Measurements from ENCODE around the gene SPIN2B. TPM values are rescaled to one million over a fixed set of nuclear protein-coding genes. Genes with fewer than 3 reads are reported as not detected.
"Not testable (repeated sequence)": the region's sequence is repeated elsewhere in the genome, so short reads cannot be mapped to it uniquely, and the experiment has no call there.

The SPIN2B gene
- total RNA-seq (2014; rRNA removed; shearing (Covaris generic)), result 2.0 and 6.8 TPM in 2 replicates
- 14.1 and 15.0 TPM in 2 replicates for polyA plus RNA-seq (2016; fragmentation: Nextera tagmentation; extraction: Ambion mirVana)

DNA sequence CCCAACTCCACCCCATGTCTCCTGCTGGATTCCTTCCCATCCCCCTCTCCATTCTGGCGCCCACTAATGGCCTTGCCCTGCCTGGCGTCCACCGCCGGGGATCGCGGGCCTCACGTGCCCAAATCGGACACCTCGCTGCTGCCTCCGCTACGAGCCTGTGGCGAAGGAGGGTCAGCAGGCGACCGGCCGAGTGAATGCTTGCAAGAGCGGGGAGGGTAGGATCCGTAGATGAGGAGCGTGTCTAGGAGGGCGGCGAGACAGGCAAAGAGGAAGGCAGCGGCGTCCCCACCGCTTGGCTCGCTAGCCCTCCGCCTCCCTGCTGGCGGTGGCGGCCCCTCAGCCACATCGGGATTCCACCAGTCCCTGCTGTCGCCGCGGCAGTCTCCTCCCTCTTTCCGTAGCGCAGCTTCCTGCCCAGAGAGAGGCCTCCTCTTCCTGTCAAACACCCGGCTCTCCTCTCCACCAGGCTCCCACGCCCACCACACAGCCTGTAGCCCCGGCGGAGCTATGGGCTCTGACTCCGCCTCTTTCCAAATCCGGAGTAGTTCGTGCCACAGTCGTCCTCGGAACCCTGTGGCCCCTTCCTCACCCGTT lies at the start of gene SPIN2B:
Gene SPIN2B, minus strand, starts transcription at position 387 of the 594 bp plus-strand sequence.
- Histone ChIP-seq H3K27ac (peak within 1 kb of the TSS; percentile 57), H3K9ac (peak within 1 kb of the TSS; percentile 84), H3K9me2 (ENCODE audit: insufficient read depth) (no peaks in the 10 kb centered on the region), H3K79me2 (ENCODE audit: insufficient read depth) (peaks cover 11% of the 10 kb centered on the region; the same call in 1 of the 2 replicates), H3K36me3 (ENCODE audit: low read depth) (no peaks in the 10 kb centered on the region), H4K20me1 (ENCODE audit: insufficient read depth) (no peaks in the 10 kb centered on the region), H3K9me3 (ENCODE audit: low read depth) (no peaks in the 10 kb centered on the region), H3K4me2 (ENCODE audit: unreplicated experiment) (peak within 1 kb of the TSS; percentile 88), H3K4me3 (peak within 1 kb of the TSS; percentile 77), H2AFZ (peak within 1 kb of the TSS; percentile 88), H3K4me1 (ENCODE audit: insufficient read depth) (0 out of 2 replicates have a peak, but pooled peaks cover 5% of the 10 kb centered on the region), H3F3A (ENCODE audit: insufficient read depth) (no peaks in the 10 kb centered on the region), H3K27me3 (replicated peaks; ENCODE audit: insufficient read depth) (no peaks in the 10 kb centered on the region)
- no peak for TF ChIP-seq EZH2phosphoT487 (IDR thresholded peaks at IDR 0.05; ENCODE audit: insufficient read depth, low read depth)
- TF ChIP-seq EZH2 (IDR thresholded peaks at IDR 0.05; ENCODE audit: insufficient read depth, poor library complexity, severe bottlenecking), result no peak
- in situ Hi-C loops (cut with MboI), result no loop called here
- peak; percentile 86 for DNase-seq
- WGBS, 2 experiments (ENCODE audit: low coverage in 1 of 2, low lambda C conversion rate in 2 of 2, missing lambda C conversion rate in 2 of 2), result 0 to 2% methylated on average over 23 to 29 of the region's 43 CpGs

DNA sequence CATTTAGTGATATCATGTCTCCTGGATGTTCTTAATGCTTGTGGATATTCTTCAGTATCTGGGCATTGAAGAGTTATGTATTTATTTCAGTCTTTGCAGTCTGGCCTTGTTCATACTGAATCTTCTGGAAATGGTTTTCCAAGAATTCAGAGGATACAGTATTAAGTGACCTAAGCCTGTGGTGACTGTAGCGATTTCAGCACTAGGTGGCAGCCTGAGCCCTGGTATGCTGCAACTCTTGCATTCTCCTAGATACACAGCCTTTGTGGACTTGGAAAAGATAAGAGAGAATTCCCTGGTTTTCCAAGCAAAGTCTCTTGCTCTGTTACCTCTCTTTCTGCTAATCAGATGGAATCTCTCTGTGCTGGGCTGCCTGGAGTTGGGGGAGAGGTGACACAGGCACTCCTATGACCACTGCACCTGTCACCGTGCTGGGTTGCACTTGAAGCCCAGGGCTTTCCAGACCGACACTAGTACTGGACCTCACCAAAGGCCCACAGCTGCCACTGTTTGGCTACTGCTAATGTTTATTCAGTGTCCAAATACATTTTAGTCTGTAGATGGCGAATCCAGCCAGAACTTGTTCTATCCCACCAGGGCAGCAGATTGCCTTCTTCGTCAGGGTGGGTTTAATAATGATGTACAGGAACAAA lies 35.2 kb upstream of the SPIN2B start:
- no peak overlapping the region for H3K4me2 ChIP-seq (ENCODE audit: unreplicated experiment)
- no peaks in the 10 kb centered on the region for H3K79me2 ChIP-seq (ENCODE audit: insufficient read depth)
- H3K27ac ChIP-seq, result no peak overlapping the region
- peak; percentile 56 for DNase-seq
- no peaks in the 10 kb centered on the region for H3K36me3 ChIP-seq (ENCODE audit: low read depth)
- H3K4me1 ChIP-seq (ENCODE audit: insufficient read depth), result no peaks in the 10 kb centered on the region
- H3K9me2 ChIP-seq (ENCODE audit: insufficient read depth), result no peaks in the 10 kb centered on the region
- in situ Hi-C loops (cut with MboI), result no loop called here
- no peak for TF ChIP-seq EZH2 (IDR thresholded peaks at IDR 0.05; ENCODE audit: insufficient read depth, poor library complexity, severe bottlenecking)
- TF ChIP-seq EZH2phosphoT487 (IDR thresholded peaks at IDR 0.05; ENCODE audit: insufficient read depth, low read depth), result no peak
- 67 to 72% methylated on average over 5 of the region's 5 CpGs for WGBS, 2 experiments (ENCODE audit: low coverage in 1 of 2, low lambda C conversion rate in 2 of 2, missing lambda C conversion rate in 2 of 2)
- H3K9ac ChIP-seq, result no peak overlapping the region
- H3F3A ChIP-seq (ENCODE audit: insufficient read depth), result no peaks in the 10 kb centered on the region
- H3K4me3 ChIP-seq, result no peak overlapping the region
- no peaks in the 10 kb centered on the region for H3K9me3 ChIP-seq (ENCODE audit: low read depth)
- H2AFZ ChIP-seq, result no peak overlapping the region
- H4K20me1 ChIP-seq (ENCODE audit: insufficient read depth), result no peaks in the 10 kb centered on the region
- no peaks in the 10 kb centered on the region for H3K27me3 ChIP-seq (replicated peaks; ENCODE audit: insufficient read depth)

DNA sequence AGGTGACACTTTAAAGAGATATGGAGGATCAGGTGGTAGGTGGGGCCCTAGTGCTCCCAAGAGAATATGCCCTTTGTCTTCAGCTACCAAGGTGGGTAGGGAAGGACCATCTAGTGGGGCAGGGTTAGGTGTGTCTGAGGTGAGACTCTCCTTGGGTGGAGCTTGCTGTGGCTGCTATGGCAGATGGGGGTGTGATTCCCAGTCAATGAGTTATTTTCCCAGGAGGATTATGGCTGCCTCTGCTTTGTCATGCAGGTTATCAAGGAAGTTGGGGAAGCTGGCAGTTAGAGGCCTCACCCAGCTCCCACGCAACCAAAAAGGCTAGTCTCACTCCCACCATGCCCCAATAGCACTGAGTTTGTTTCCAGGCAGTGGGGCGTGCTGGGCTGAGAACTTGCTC lies 33.8 kb upstream of the SPIN2B start:
- no peaks in the 10 kb centered on the region for H3K79me2 ChIP-seq (ENCODE audit: insufficient read depth)
- H4K20me1 ChIP-seq (ENCODE audit: insufficient read depth), result no peaks in the 10 kb centered on the region
- no peak overlapping the region for H3K4me2 ChIP-seq (ENCODE audit: unreplicated experiment)
- H2AFZ ChIP-seq, result no peak overlapping the region
- TF ChIP-seq EZH2 (IDR thresholded peaks at IDR 0.05; ENCODE audit: insufficient read depth, poor library complexity, severe bottlenecking) (no peak), EZH2phosphoT487 (IDR thresholded peaks at IDR 0.05; ENCODE audit: insufficient read depth, low read depth) (no peak)
- H3K9ac ChIP-seq, result no peak overlapping the region
- no peak overlapping the region for H3K4me3 ChIP-seq
- H3F3A ChIP-seq (ENCODE audit: insufficient read depth), result no peaks in the 10 kb centered on the region
- H3K36me3 ChIP-seq (ENCODE audit: low read depth), result no peaks in the 10 kb centered on the region
- in situ Hi-C loops (cut with MboI), result no loop called here
- H3K4me1 ChIP-seq (ENCODE audit: insufficient read depth), result no peaks in the 10 kb centered on the region
- H3K27ac ChIP-seq, result no peak overlapping the region
- 64 to 71% methylated on average over 1 to 2 of the region's 2 CpGs for WGBS, 2 experiments (ENCODE audit: low coverage in 1 of 2, low lambda C conversion rate in 2 of 2, missing lambda C conversion rate in 2 of 2)
- no peaks in the 10 kb centered on the region for H3K9me2 ChIP-seq (ENCODE audit: insufficient read depth)
- no peaks in the 10 kb centered on the region for H3K9me3 ChIP-seq (ENCODE audit: low read depth)
- no peak for DNase-seq
- no peaks in the 10 kb centered on the region for H3K27me3 ChIP-seq (replicated peaks; ENCODE audit: insufficient read depth)

DNA sequence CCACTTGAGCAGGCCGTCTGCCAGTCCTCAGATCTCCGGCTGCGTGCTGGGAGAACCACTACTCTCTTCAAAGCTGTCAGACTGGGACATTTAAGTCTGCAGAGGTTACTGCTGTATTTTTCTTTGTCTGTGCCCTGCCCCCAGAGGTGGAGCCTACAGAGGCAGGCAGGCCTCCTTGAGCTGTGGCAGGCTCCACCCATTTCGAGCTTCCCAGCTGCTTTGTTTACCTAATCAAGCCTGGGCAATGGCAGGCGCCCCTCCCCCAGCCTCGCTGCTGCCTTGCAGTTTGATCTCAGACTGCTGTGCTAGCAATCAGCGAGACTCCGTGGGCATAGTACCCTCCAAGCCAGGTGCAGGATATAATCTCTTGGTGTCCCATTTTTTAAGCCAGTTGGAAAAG lies 30.9 kb upstream of the SPIN2B start:
- H3K27me3 ChIP-seq (replicated peaks; ENCODE audit: insufficient read depth); H3K27ac ChIP-seq; H3K9me2 ChIP-seq (ENCODE audit: insufficient read depth); DNase-seq; H3K9me3 ChIP-seq (ENCODE audit: low read depth); H3K4me2 ChIP-seq (ENCODE audit: unreplicated experiment); in situ Hi-C loops (cut with MboI); H4K20me1 ChIP-seq (ENCODE audit: insufficient read depth); H2AFZ ChIP-seq; H3K36me3 ChIP-seq (ENCODE audit: low read depth); H3K4me1 ChIP-seq (ENCODE audit: insufficient read depth); H3K9ac ChIP-seq; H3K4me3 ChIP-seq; H3K79me2 ChIP-seq (ENCODE audit: insufficient read depth); H3F3A ChIP-seq (ENCODE audit: insufficient read depth): not testable (repeated sequence)
- WGBS, 2 experiments (ENCODE audit: low coverage in 1 of 2, low lambda C conversion rate in 2 of 2, missing lambda C conversion rate in 2 of 2), result 20 to 80% methylated on average over 1 to 7 of the region's 8 CpGs
